Suprapubic skin (tissue), 3 donors: Measurements from ENCODE around the gene DISC1.

Experiments used
- POLR2AphosphoS5 ChIP-seq, 3 donors: sonication (generic); formaldehyde crosslinking; IDR thresholded peaks; one replicate each; pipeline ENCODE4 v1.6.1; 2017; ENCODE audit warnings: antibody characterized with exemption in 3 of 3
- TF ChIP-seq, protein P1 (sequence below), 2 donors: fragments of 200-600 bp in 1 of 2; fragments of 450-650 bp in 1 of 2; sonication (generic) in 1 of 2; IDR thresholded peaks; one replicate each; pipeline ENCODE4 v1.5.1; 2016 to 2019; ENCODE audit warnings: antibody characterized with exemption in 2 of 2, mild to moderate bottlenecking in 1 of 2, moderate library complexity in 1 of 2

DNA sequence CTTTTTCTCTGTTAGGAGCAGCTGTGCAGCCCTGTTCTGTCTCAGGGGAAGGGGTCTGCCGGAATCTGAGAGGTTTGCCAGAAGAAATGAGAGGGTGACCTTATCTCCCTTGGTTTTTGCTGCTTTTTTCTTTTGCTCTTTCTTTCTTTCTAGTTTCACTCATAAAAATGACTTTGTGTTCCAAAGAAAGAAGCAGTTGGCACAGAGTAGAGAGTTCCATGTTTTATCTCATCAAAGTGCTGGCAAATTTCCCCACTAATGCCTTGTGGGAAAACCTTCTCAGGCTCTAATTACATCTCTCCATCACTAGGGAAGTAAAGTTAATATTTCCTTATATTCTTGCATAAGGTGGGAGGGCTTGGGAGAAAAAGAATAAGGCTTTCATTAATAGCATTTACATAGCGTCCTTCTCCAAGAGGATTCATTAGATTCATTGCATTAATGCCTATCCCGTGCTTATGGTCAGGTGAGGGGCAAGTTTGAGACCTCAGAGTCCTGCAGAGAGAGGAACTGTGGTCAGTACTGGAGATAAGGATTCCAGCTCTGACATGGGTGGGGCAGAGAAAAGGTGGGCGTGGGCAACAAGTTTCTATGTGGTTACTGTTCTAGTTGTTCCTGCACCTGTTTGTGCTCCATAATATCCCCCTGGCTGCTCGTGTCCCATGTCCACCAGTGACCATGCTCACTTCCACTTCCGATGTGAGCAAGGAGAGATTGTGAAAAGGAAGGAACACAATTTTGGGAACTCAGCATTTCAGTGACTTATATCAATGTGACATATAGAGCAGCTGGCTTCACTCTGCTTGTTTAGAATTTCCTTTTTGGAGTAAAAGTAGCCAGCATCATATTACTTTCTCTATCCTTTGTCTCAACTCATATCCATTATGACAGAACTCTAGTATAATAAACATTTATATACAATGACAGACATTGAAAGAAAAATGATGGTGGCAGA lies 79.5 kb downstream of the DISC1 start:
- TF ChIP-seq, protein P1, sequence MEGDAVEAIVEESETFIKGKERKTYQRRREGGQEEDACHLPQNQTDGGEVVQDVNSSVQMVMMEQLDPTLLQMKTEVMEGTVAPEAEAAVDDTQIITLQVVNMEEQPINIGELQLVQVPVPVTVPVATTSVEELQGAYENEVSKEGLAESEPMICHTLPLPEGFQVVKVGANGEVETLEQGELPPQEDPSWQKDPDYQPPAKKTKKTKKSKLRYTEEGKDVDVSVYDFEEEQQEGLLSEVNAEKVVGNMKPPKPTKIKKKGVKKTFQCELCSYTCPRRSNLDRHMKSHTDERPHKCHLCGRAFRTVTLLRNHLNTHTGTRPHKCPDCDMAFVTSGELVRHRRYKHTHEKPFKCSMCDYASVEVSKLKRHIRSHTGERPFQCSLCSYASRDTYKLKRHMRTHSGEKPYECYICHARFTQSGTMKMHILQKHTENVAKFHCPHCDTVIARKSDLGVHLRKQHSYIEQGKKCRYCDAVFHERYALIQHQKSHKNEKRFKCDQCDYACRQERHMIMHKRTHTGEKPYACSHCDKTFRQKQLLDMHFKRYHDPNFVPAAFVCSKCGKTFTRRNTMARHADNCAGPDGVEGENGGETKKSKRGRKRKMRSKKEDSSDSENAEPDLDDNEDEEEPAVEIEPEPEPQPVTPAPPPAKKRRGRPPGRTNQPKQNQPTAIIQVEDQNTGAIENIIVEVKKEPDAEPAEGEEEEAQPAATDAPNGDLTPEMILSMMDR (IDR thresholded peaks at IDR 0.05), result no peak
- TF ChIP-seq POLR2AphosphoS5 (IDR thresholded peaks at IDR 0.05), result no peak
